GM12891 (cell line): ENCODE results near the gene AFDN.

Source experiments
- PAX5 ChIP-seq: IDR thresholded peaks from 2 replicates; pipeline ENCODE4 v1.6.1; 2011; ENCODE audit warnings: low read length, moderate library complexity, mild to moderate bottlenecking; ENCODE audit not compliant: insufficient read depth, severe bottlenecking
- POLR2A ChIP-seq: IDR thresholded peaks from 2 replicates; pipeline ENCODE4 v1.6.1; 2011; ENCODE audit warnings: low read depth, low read length, control low read depth
- POLR2AphosphoS5 ChIP-seq: IDR thresholded peaks from 2 replicates; pipeline ENCODE4 v1.6.1; 2011; ENCODE audit warnings: low read depth, low read length, control low read depth
- POU2F2 ChIP-seq: IDR thresholded peaks from 2 replicates; pipeline ENCODE4 v1.6.1; 2011; ENCODE audit warnings: low read depth, mild to moderate bottlenecking, control low read depth, low read length, moderate library complexity
- SPI1 ChIP-seq: IDR thresholded peaks from 2 replicates; pipeline ENCODE4 v1.6.1; 2011; ENCODE audit warnings: low read depth, low read length, control low read depth
- TAF1 ChIP-seq: IDR thresholded peaks from 2 replicates; pipeline ENCODE4 v1.6.1; 2011; ENCODE audit warnings: low read depth, low read length, control low read depth

- TF ChIP-seq POLR2AphosphoS5, result no peak
- TF ChIP-seq TAF1, result no peak
- TF ChIP-seq POLR2A, result no peak
- no peak for TF ChIP-seq SPI1
- TF ChIP-seq PAX5, result no peak
- TF ChIP-seq POU2F2, result no peak
Measured at GRCh38 chr6:167840160-167840525, 13.4 kb downstream of the AFDN start.
